ENCODE results near the gene KCNH4.

The KCNH4 gene

GRCh38 chr17:42124256-42124655, 56.7 kb downstream of the KCNH4 start:
- no peak for ATAC-seq
- no peak overlapping the region for H3K4me3 Mint-ChIP-seq
- H3K4me1 Mint-ChIP-seq: peaks cover 14% of the 10 kb centered on the region
- peaks cover 54% of the 10 kb centered on the region for H3K36me3 Mint-ChIP-seq
- H3K9me3 Mint-ChIP-seq: no peaks in the 10 kb centered on the region
- no peak overlapping the region for H3K27ac Mint-ChIP-seq
- H3K27me3 Mint-ChIP-seq: no peaks in the 10 kb centered on the region

- no peaks in the 10 kb centered on the region for H3K27me3 Mint-ChIP-seq
- H3K4me3 Mint-ChIP-seq: peak within 1 kb of the TSS; percentile 67
- H3K9me3 Mint-ChIP-seq: no peaks in the 10 kb centered on the region
- H3K36me3 Mint-ChIP-seq: peaks cover 49% of the 10 kb centered on the region
- H3K4me1 Mint-ChIP-seq: peaks cover 26% of the 10 kb centered on the region
- no peak for ATAC-seq
- no peak within 1 kb of the TSS for H3K27ac Mint-ChIP-seq
These were observed 58.3 kb downstream of the KCNH4 start, which contains the start of gene HSPB9 for GRCh38 chr17:42122371-42123303. Gene HSPB9, plus strand, starts transcription at chr17:42122804. Its CDS starts 47 bp downstream, at chr17:42122851.

GRCh38 chr17:42120770-42121769, 59.9 kb downstream of the KCNH4 start, which contains the start of gene KAT2A:
Gene KAT2A, minus strand, starts transcription at chr17:42121367. Its CDS starts 63 bp downstream, at chr17:42121304.
- Mint-ChIP-seq H3K36me3 (peaks cover 47% of the 10 kb centered on the region), H3K27ac (no peak within 1 kb of the TSS), H3K9me3 (no peaks in the 10 kb centered on the region), H3K4me3 (peak within 1 kb of the TSS; percentile 67), H3K4me1 (peaks cover 42% of the 10 kb centered on the region), H3K27me3 (no peaks in the 10 kb centered on the region)
- peak; percentile 90 for ATAC-seq

- H3K27me3 Mint-ChIP-seq: no peaks in the 10 kb centered on the region
- H3K4me1 Mint-ChIP-seq: peaks cover 50% of the 10 kb centered on the region
- no peaks in the 10 kb centered on the region for H3K9me3 Mint-ChIP-seq
- no peak for ATAC-seq
- peaks cover 39% of the 10 kb centered on the region for H3K36me3 Mint-ChIP-seq
- no peak overlapping the region for H3K27ac Mint-ChIP-seq
- H3K4me3 Mint-ChIP-seq: peak overlapping the region; percentile 45
These were observed 60.7 kb downstream of the KCNH4 start for GRCh38 chr17:42120161-42120769.

- Mint-ChIP-seq H3K27ac (no peak overlapping the region), H3K27me3 (no peaks in the 10 kb centered on the region), H3K4me3 (no peak overlapping the region), H3K36me3 (peaks cover 36% of the 10 kb centered on the region), H3K4me1 (peaks cover 60% of the 10 kb centered on the region), H3K9me3 (no peaks in the 10 kb centered on the region)
- ATAC-seq: no peak
These were observed 61.6 kb downstream of the KCNH4 start for GRCh38 chr17:42119301-42119700.

- Mint-ChIP-seq H3K9me3 (no peaks in the 10 kb centered on the region), H3K27me3 (no peaks in the 10 kb centered on the region), H3K27ac (no peak overlapping the region), H3K36me3 (peaks cover 34% of the 10 kb centered on the region), H3K4me3 (no peak overlapping the region), H3K4me1 (peaks cover 67% of the 10 kb centered on the region)
- ATAC-seq: no peak
These were observed 62.4 kb downstream of the KCNH4 start for GRCh38 chr17:42118545-42118944.

- Mint-ChIP-seq H3K36me3 (peaks cover 34% of the 10 kb centered on the region), H3K4me1 (peaks cover 70% of the 10 kb centered on the region), H3K27ac (peak overlapping the region; percentile 90), H3K27me3 (no peaks in the 10 kb centered on the region), H3K9me3 (no peaks in the 10 kb centered on the region), H3K4me3 (no peak overlapping the region)
- ATAC-seq: no peak
These were observed 62.8 kb downstream of the KCNH4 start for GRCh38 chr17:42118126-42118510.

- H3K9me3 Mint-ChIP-seq: no peaks in the 10 kb centered on the region
- ATAC-seq: no peak
- H3K27me3 Mint-ChIP-seq: no peaks in the 10 kb centered on the region
- H3K4me1 Mint-ChIP-seq: peaks cover 76% of the 10 kb centered on the region
- no peak overlapping the region for H3K4me3 Mint-ChIP-seq
- H3K36me3 Mint-ChIP-seq: peaks cover 34% of the 10 kb centered on the region
- H3K27ac Mint-ChIP-seq: peak overlapping the region; percentile 90
These were observed 63.4 kb downstream of the KCNH4 start for GRCh38 chr17:42117397-42118125.

- no peaks in the 10 kb centered on the region for H3K9me3 Mint-ChIP-seq
- peak overlapping the region; percentile 90 for H3K27ac Mint-ChIP-seq
- no peak overlapping the region for H3K4me3 Mint-ChIP-seq
- ATAC-seq: peak; percentile 62
- H3K4me1 Mint-ChIP-seq: peaks cover 83% of the 10 kb centered on the region
- no peaks in the 10 kb centered on the region for H3K27me3 Mint-ChIP-seq
- H3K36me3 Mint-ChIP-seq: peaks cover 28% of the 10 kb centered on the region
These were observed 64.1 kb downstream of the KCNH4 start for GRCh38 chr17:42116705-42117396.

- Mint-ChIP-seq H3K4me3 (no peak overlapping the region), H3K27ac (peak overlapping the region; percentile 90)
These were observed 66.8 kb downstream of the KCNH4 start for GRCh38 chr17:42114118-42114517.

GRCh38 chr17:42113293-42114069, 67.5 kb downstream of the KCNH4 start:
- Mint-ChIP-seq H3K27me3 (no peaks in the 10 kb centered on the region), H3K4me1 (peaks cover 83% of the 10 kb centered on the region), H3K4me3 (no peak overlapping the region), H3K27ac (peak overlapping the region; percentile 90), H3K36me3 (peaks cover 28% of the 10 kb centered on the region), H3K9me3 (no peaks in the 10 kb centered on the region)
- ATAC-seq: no peak

More at GRCh38 chr17:42114118-42114517, 66.8 kb downstream of the KCNH4 start:
- H3K36me3 Mint-ChIP-seq: peaks cover 33% of the 10 kb centered on the region
- ATAC-seq: no peak
- H3K9me3 Mint-ChIP-seq: no peaks in the 10 kb centered on the region
- H3K4me1 Mint-ChIP-seq: peaks cover 85% of the 10 kb centered on the region
- no peaks in the 10 kb centered on the region for H3K27me3 Mint-ChIP-seq

- Mint-ChIP-seq H3K4me1 (peaks cover 84% of the 10 kb centered on the region), H3K9me3 (no peaks in the 10 kb centered on the region), H3K36me3 (peaks cover 23% of the 10 kb centered on the region), H3K27ac (peak within 1 kb of the TSS; percentile 90), H3K4me3 (peak within 1 kb of the TSS; percentile 71), H3K27me3 (no peaks in the 10 kb centered on the region)
- ATAC-seq: peak; percentile 86
These were observed 68.3 kb downstream of the KCNH4 start, which contains the start of gene DHX58 for GRCh38 chr17:42112552-42113176. Gene DHX58, minus strand, starts transcription at chr17:42112714. Its CDS starts 822 bp downstream, at chr17:42111892.
